GM12878 (cell line): ENCODE measurements around the gene NCKAP5. TPM values are rescaled to one million over a fixed set of nuclear protein-coding genes. Genes with fewer than 3 reads are reported as not detected.

Source experiments
- CBX5 ChIP-seq: sonication (generic); IDR thresholded peaks from 2 replicates; pipeline ENCODE4 v1.6.1; 2016; ENCODE audit warnings: low read depth, moderate library complexity, mild to moderate bottlenecking, inconsistent platforms
- IRF3 ChIP-seq: fragments of 450-650 bp; IDR thresholded peaks from 2 replicates; pipeline ENCODE4 v1.6.1; 2014; ENCODE audit warnings: mild to moderate bottlenecking
- KAT2A ChIP-seq: conservative IDR thresholded peaks from 2 replicates; pipeline ENCODE4 v1.6.1; 2011; ENCODE audit warnings: low read depth, low read length; ENCODE audit not compliant: control insufficient read depth
- MAX ChIP-seq: IDR thresholded peaks from 2 replicates; pipeline ENCODE4 v1.6.1; 2012; ENCODE audit warnings: low read depth, low read length, improper control_type of control experiment
- MXI1 ChIP-seq: fragments of 150-350 bp; IDR thresholded peaks from 2 replicates; pipeline ENCODE4 v1.6.1; 2011; ENCODE audit warnings: low read depth, mild to moderate bottlenecking, inconsistent platforms, low read length, improper control_type of control experiment
- RAD51 ChIP-seq: fragments of 450-650 bp; IDR thresholded peaks from 2 replicates; pipeline ENCODE4 v1.6.1; 2016; ENCODE audit warnings: moderate library complexity, mild to moderate bottlenecking, inconsistent platforms
- RCOR1 ChIP-seq: conservative IDR thresholded peaks from 2 replicates; pipeline ENCODE4 v1.6.1; 2012; ENCODE audit warnings: low read depth, low read length, improper control_type of control experiment
- YBX1 ChIP-seq: fragments of 450-650 bp; IDR thresholded peaks from 2 replicates; pipeline ENCODE4 v1.6.1; 2016; ENCODE audit warnings: antibody characterized with exemption
- ZNF217 ChIP-seq: fragments of 450-650 bp; IDR thresholded peaks from 2 replicates; pipeline ENCODE4 v1.6.1; 2017; ENCODE audit warnings: antibody characterized with exemption, mild to moderate bottlenecking
- polyA plus RNA-seq, 11 experiments: library from polyadenylated mRNA; depleted of rRNA in 4 of 11; unstranded in 6 of 11; stranded (reverse) in 5 of 11; fragments of >200 nt; fragmentation: Nextera tagmentation in 4 of 11; fragmentation: Illumina TruSeq in 1 of 11; extraction: Ambion mirVana in 4 of 11; extraction: Trizol in 1 of 11; gene quantifications; 1 replicate in 1 of 11; 2 replicates in 10 of 11; pipeline versions ENCODE4 v1.2.1 to v1.2.3, GENCODE V29; 2011 to 2016; ENCODE audit warnings: inconsistent platforms in 2 of 11, missing spikeins in 2 of 11, low read depth in 1 of 11
- total RNA-seq, 4 experiments: library from RNA; depleted of rRNA in 3 of 4; stranded (reverse); fragments of >200 nt in 3 of 4; fragmentation: Illumina TruSeq in 1 of 4; extraction: Trizol in 1 of 4; gene quantifications; 2 replicates each; pipeline versions ENCODE4 v1.2.1 to v1.2.3, GENCODE V29; 2013 to 2021
- TF ChIP-seq, protein P1 (sequence below): fragments of 450-650 bp; IDR thresholded peaks from 2 replicates; pipeline ENCODE4 v1.6.1; 2017; ENCODE audit warnings: mild to moderate bottlenecking, moderate library complexity
- TF ChIP-seq, protein P2 (sequence below): IDR thresholded peaks from 2 replicates; pipeline ENCODE4 v1.6.1; 2012; ENCODE audit warnings: low read depth, low read length, improper control_type of control experiment
- TF ChIP-seq, protein P3 (sequence below): IDR thresholded peaks from 2 replicates; pipeline ENCODE4 v1.6.1; 2012; ENCODE audit warnings: mild to moderate bottlenecking, low read depth, low read length

NCKAP5 gene
- total and polyA plus RNA-seq, 10 of the 15 experiments (the other 5 are each of a cell fraction or from before 2014, with no cell fraction given), result 0.06 to 0.44 (median 0.16) TPM

- TF ChIP-seq, protein P1, sequence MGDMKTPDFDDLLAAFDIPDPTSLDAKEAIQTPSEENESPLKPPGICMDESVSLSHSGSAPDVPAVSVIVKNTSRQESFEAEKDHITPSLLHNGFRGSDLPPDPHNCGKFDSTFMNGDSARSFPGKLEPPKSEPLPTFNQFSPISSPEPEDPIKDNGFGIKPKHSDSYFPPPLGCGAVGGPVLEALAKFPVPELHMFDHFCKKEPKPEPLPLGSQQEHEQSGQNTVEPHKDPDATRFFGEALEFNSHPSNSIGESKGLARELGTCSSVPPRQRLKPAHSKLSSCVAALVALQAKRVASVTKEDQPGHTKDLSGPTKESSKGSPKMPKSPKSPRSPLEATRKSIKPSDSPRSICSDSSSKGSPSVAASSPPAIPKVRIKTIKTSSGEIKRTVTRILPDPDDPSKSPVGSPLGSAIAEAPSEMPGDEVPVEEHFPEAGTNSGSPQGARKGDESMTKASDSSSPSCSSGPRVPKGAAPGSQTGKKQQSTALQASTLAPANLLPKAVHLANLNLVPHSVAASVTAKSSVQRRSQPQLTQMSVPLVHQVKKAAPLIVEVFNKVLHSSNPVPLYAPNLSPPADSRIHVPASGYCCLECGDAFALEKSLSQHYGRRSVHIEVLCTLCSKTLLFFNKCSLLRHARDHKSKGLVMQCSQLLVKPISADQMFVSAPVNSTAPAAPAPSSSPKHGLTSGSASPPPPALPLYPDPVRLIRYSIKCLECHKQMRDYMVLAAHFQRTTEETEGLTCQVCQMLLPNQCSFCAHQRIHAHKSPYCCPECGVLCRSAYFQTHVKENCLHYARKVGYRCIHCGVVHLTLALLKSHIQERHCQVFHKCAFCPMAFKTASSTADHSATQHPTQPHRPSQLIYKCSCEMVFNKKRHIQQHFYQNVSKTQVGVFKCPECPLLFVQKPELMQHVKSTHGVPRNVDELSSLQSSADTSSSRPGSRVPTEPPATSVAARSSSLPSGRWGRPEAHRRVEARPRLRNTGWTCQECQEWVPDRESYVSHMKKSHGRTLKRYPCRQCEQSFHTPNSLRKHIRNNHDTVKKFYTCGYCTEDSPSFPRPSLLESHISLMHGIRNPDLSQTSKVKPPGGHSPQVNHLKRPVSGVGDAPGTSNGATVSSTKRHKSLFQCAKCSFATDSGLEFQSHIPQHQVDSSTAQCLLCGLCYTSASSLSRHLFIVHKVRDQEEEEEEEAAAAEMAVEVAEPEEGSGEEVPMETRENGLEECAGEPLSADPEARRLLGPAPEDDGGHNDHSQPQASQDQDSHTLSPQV, result no peak
- TF ChIP-seq RAD51 (no peak), KAT2A (no peak), CBX5 (no peak), RCOR1 (no peak), IRF3 (no peak), YBX1 (no peak), MXI1 (no peak), MAX (no peak), ZNF217 (no peak)
- TF ChIP-seq, protein P2, sequence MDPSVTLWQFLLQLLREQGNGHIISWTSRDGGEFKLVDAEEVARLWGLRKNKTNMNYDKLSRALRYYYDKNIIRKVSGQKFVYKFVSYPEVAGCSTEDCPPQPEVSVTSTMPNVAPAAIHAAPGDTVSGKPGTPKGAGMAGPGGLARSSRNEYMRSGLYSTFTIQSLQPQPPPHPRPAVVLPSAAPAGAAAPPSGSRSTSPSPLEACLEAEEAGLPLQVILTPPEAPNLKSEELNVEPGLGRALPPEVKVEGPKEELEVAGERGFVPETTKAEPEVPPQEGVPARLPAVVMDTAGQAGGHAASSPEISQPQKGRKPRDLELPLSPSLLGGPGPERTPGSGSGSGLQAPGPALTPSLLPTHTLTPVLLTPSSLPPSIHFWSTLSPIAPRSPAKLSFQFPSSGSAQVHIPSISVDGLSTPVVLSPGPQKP, result no peak
- TF ChIP-seq, protein P3, sequence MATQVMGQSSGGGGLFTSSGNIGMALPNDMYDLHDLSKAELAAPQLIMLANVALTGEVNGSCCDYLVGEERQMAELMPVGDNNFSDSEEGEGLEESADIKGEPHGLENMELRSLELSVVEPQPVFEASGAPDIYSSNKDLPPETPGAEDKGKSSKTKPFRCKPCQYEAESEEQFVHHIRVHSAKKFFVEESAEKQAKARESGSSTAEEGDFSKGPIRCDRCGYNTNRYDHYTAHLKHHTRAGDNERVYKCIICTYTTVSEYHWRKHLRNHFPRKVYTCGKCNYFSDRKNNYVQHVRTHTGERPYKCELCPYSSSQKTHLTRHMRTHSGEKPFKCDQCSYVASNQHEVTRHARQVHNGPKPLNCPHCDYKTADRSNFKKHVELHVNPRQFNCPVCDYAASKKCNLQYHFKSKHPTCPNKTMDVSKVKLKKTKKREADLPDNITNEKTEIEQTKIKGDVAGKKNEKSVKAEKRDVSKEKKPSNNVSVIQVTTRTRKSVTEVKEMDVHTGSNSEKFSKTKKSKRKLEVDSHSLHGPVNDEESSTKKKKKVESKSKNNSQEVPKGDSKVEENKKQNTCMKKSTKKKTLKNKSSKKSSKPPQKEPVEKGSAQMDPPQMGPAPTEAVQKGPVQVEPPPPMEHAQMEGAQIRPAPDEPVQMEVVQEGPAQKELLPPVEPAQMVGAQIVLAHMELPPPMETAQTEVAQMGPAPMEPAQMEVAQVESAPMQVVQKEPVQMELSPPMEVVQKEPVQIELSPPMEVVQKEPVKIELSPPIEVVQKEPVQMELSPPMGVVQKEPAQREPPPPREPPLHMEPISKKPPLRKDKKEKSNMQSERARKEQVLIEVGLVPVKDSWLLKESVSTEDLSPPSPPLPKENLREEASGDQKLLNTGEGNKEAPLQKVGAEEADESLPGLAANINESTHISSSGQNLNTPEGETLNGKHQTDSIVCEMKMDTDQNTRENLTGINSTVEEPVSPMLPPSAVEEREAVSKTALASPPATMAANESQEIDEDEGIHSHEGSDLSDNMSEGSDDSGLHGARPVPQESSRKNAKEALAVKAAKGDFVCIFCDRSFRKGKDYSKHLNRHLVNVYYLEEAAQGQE, result no peak
Observed at GRCh38 chr2:132857319-132857718, 710.9 kb downstream of the NCKAP5 start (continued).
